MCF 10A (cell line): ENCODE results near the gene SPACA5. TPM values are rescaled to one million over a fixed set of nuclear protein-coding genes. Genes with fewer than 3 reads are reported as not detected.

Source experiments
- BruUV-seq: library from RNA; stranded (reverse); fragments of 400-500 nt; replicated peaks from 2 replicates; lab custom pipeline; 2021; lab: Mats Ljungman, UMichigan
- CTCF ChIA-PET: fragments of 300-600 bp; sonication (Branson Sonifier 250); formaldehyde crosslinking; extraction: SDS; loops from one replicate; lab custom pipeline; 2021; ENCODE audit warnings: antibody characterized with exemption, inconsistent platforms; lab: Yijun Ruan, JAX
- POLR2A ChIA-PET: fragments of 300-600, 350-650 bp; sonication (Branson Sonifier 250); formaldehyde crosslinking; extraction: SDS; loops from one replicate; lab custom pipeline; 2020; ENCODE audit warnings: antibody characterized with exemption, inconsistent platforms; lab: Yijun Ruan, JAX
- DNase-seq: peaks from one replicate; pipeline ENCODE4 v3.0.0-alpha.2; 2018; ENCODE audit not compliant: unreplicated experiment
- H3K27ac Mint-ChIP-seq: one replicate; pipeline ENCODE4 v1.8.0; 2022; ENCODE audit warnings: mild to moderate bottlenecking, low read depth, mixed read lengths; ENCODE audit not compliant: unreplicated experiment
- H3K27me3 Mint-ChIP-seq: one replicate; pipeline ENCODE4 v1.8.0; 2022; ENCODE audit warnings: mixed read lengths; ENCODE audit not compliant: insufficient read depth, unreplicated experiment
- H3K36me3 Mint-ChIP-seq: one replicate; pipeline ENCODE4 v1.8.0; 2022; ENCODE audit warnings: mild to moderate bottlenecking, moderate library complexity, mixed read lengths; ENCODE audit not compliant: insufficient read depth, unreplicated experiment
- H3K4me1 Mint-ChIP-seq: one replicate; pipeline ENCODE4 v1.8.0; 2022; ENCODE audit warnings: mixed read lengths; ENCODE audit not compliant: insufficient read depth, unreplicated experiment
- H3K4me3 Mint-ChIP-seq: one replicate; pipeline ENCODE4 v1.8.0; 2022; ENCODE audit warnings: mild to moderate bottlenecking, moderate library complexity, mixed read lengths; ENCODE audit not compliant: unreplicated experiment
- H3K9me3 Mint-ChIP-seq: one replicate; pipeline ENCODE4 v1.8.0; 2022; ENCODE audit warnings: mixed read lengths; ENCODE audit not compliant: unreplicated experiment
- intact Hi-C: fragments of 100-400 bp; cut with micrococcal nuclease; formaldehyde crosslinking; loops from 2 replicates; pipeline ENCODE4 v1.14.1; 2022
- total RNA-seq: library from RNA; stranded (reverse); gene quantifications from 2 replicates; pipeline ENCODE4 v1.2.3, GENCODE V29; 2022
- TF ChIP-seq, protein P1 (sequence below): fragments of 200-600 bp; IDR thresholded peaks from one replicate; pipeline ENCODE4 v1.8.0; 2022; ENCODE audit warnings: antibody characterized with exemption, mild to moderate bottlenecking; ENCODE audit not compliant: unreplicated experiment

SPACA5 gene
- total RNA-seq, 1 experiment from 2014 or later = not detected

DNA sequence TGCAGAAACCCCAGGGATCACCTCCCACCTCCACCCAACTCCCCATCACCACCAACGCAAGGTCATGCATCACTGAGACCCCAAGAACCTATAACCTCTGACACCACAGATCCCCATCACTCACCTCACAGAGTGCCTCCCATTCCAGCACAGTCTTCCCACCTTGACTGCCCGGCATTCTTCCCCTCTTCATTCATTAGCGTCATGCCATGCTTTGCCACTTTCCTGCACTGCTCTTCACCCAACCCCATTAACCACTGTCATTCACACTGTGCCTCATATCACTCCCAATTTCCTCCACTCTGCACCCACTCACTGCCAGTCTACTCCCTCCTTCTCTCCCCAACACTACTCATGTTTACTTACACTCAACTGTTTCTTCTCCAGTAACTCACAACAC, 33.6 kb upstream of the SPACA5 start:
- TF ChIP-seq, protein P1, sequence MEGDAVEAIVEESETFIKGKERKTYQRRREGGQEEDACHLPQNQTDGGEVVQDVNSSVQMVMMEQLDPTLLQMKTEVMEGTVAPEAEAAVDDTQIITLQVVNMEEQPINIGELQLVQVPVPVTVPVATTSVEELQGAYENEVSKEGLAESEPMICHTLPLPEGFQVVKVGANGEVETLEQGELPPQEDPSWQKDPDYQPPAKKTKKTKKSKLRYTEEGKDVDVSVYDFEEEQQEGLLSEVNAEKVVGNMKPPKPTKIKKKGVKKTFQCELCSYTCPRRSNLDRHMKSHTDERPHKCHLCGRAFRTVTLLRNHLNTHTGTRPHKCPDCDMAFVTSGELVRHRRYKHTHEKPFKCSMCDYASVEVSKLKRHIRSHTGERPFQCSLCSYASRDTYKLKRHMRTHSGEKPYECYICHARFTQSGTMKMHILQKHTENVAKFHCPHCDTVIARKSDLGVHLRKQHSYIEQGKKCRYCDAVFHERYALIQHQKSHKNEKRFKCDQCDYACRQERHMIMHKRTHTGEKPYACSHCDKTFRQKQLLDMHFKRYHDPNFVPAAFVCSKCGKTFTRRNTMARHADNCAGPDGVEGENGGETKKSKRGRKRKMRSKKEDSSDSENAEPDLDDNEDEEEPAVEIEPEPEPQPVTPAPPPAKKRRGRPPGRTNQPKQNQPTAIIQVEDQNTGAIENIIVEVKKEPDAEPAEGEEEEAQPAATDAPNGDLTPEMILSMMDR = no peak
- H3K36me3 Mint-ChIP-seq = peaks cover 39% of the 10 kb centered on the region
- no peaks in the 10 kb centered on the region for H3K4me1 Mint-ChIP-seq
- ChIA-PET CTCF (interaction anchor here (0.6 kb wide), 1 partner anchor 207 kb away, joined by 3 read pairs; no protein-coding TSS in a partner anchor), POLR2A (interaction anchor here (0.7 kb wide), 1 partner anchor 14 kb away, joined by 4 read pairs; no protein-coding TSS in a partner anchor)
- peaks cover 70% of the 10 kb centered on the region for H3K9me3 Mint-ChIP-seq
- H3K4me3 Mint-ChIP-seq = no peak overlapping the region
- intact Hi-C loops = no loop called here
- BruUV-seq = no TSS peak
- H3K27me3 Mint-ChIP-seq = no peaks in the 10 kb centered on the region
- H3K27ac Mint-ChIP-seq = no peak overlapping the region
- no peak for DNase-seq

DNA sequence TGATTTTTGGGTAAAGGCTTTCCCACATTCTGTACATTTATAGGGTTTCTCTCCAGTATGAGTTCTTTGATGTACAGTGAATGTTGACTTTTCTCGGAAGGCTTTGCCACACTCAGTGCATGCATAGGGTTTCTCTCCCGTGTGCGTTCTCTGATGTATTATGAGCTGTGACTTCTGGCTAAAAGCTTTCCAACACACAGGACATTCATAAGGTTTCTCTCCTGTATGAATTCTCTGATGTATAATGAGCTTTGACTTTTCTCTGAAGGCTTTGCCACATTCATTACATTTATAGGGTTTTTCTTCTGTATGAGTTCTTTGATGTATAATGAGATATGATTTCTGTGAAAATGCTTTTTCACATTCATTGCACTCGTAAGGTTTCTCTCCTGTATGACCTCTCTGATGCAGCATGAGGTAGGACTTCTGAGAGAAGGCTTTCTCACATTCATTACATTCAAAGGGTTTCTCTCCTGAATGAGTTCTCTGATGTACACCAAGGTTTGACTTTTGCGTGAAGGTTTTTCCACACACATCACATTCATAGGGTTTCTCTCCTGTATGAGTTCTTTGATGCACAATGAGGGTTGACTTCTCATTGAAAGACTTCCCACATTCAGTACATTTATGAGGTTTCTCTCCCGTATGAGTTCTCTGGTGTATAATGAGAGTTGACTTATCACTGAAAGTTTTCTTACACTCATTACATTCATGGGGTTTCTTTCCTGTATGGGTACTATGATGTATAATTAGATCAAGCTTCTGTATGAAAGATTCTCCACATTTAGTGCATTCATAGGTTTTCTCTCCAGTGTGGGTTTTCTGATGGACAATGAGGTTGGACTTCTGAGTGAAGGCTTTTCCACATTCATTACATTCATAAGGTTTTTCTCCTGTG, 30.3 kb upstream of the SPACA5 start:
- H3K9me3 Mint-ChIP-seq = peaks cover 63% of the 10 kb centered on the region
- H3K36me3 Mint-ChIP-seq = peaks cover 65% of the 10 kb centered on the region
- TF ChIP-seq, protein P1 = no peak
- no peak overlapping the region for H3K4me3 Mint-ChIP-seq
- ChIA-PET CTCF (no interaction called here), POLR2A (no interaction called here)
- no peaks in the 10 kb centered on the region for H3K4me1 Mint-ChIP-seq
- DNase-seq = no peak
- no peak overlapping the region for H3K27ac Mint-ChIP-seq
- no peaks in the 10 kb centered on the region for H3K27me3 Mint-ChIP-seq
- TSS peak; percentile 20 for BruUV-seq
- intact Hi-C loops = no loop called here

DNA sequence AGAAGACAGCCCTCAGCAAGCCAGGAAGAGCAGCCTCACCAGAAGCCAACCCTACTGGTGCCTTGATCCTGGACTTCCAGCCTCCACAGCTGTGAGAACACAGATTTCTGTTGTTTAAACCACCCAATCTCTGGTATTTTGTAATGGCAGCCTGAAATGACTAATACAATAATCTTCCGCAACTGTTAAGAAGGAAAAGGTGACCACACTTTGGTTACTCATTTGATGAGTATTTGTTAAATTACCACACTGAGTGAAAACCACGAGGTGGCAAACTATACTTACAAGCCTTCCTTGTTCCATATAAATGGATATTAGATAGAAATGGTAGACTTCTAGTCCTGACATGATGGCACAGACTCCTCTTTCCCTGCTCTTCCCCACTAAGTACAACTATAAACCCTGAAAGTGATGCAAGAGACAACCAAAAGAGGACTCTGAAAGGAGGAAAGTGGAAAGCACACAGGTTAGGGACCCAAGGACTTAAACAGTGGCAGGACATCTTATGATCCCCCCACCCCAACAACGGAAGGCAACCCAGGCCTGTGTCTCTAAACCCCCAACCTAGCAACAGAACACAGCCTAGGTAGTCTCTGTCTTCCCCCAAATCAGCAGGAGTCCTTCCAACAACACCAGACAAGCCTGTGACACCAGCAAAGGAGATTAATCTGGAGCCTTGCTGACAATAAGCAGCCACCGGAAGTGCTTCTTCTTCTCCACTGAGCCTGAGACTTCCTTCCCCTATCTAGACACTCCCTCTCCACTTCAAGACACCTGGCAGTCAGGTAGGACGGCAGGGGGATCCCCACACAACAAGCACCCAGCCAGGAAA, 15.3 kb upstream of the SPACA5 start:
- Mint-ChIP-seq H3K9me3 (peaks cover 31% of the 10 kb centered on the region), H3K4me1 (peaks cover 5% of the 10 kb centered on the region), H3K27ac (no peak overlapping the region), H3K27me3 (no peaks in the 10 kb centered on the region), H3K4me3 (no peak overlapping the region), H3K36me3 (peaks cover 47% of the 10 kb centered on the region)
- POLR2A ChIA-PET = no interaction called here
- intact Hi-C loops = loop anchor here (5.0 kb wide), 1 partner anchor 36 kb away; no protein-coding TSS in a partner anchor
- DNase-seq = peak; percentile 39
- BruUV-seq = no TSS peak
- TF ChIP-seq, protein P1 = no peak
- CTCF ChIA-PET = no interaction called here

DNA sequence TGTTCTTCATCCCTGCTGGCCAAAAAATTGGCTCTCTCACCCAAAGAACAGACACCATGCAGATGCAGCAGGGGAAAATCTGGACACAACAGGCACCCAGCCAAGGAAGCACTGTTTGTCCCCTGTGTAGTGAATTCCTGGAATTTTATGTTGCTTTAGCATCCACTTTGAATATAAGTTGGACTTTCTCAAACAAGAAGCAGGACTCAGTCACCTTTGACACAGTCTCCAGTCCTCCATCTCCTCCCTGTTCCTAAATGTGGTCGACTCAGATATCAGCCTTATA, 14.8 kb upstream of the SPACA5 start:
- TF ChIP-seq, protein P1 = no peak
- intact Hi-C loops = loop anchor here (5.0 kb wide), 1 partner anchor 35 kb away; no protein-coding TSS in a partner anchor
- Mint-ChIP-seq H3K36me3 (peaks cover 43% of the 10 kb centered on the region), H3K9me3 (peaks cover 27% of the 10 kb centered on the region), H3K4me1 (peaks cover 5% of the 10 kb centered on the region), H3K4me3 (no peak overlapping the region), H3K27me3 (no peaks in the 10 kb centered on the region), H3K27ac (no peak overlapping the region)
- CTCF ChIA-PET = no interaction called here
- no peak for DNase-seq
- no TSS peak for BruUV-seq
- POLR2A ChIA-PET = no interaction called here
